Neural cell (in vitro differentiated cells): ENCODE data around the gene NAMPT. TPM values are rescaled to one million over a fixed set of nuclear protein-coding genes. Genes with fewer than 3 reads are reported as not detected.

Experiments used
- H2AFZ ChIP-seq: fragments of 200-600, 300-800 bp; sonication (generic), shearing (Covaris generic); 2 replicates; pipeline ENCODE4 v1.6.0; 2014; ENCODE audit warnings: low read depth, mild to moderate bottlenecking, antibody characterized with exemption, low read length, moderate library complexity
- H3F3A ChIP-seq: fragments of 200-600 bp; shearing (Covaris generic); 2 replicates; pipeline ENCODE4 v1.6.1; 2016; ENCODE audit warnings: mild to moderate bottlenecking, moderate library complexity, mixed read lengths, antibody characterized with exemption, low read length; ENCODE audit not compliant: insufficient read depth, poor library complexity, severe bottlenecking
- H3K27ac ChIP-seq: fragments of 200-600, 300-800 bp; sonication (generic), shearing (Covaris generic); 2 replicates; pipeline ENCODE4 v1.5.1; 2014; ENCODE audit warnings: mild to moderate bottlenecking, low read length, moderate library complexity
- H3K27me3 ChIP-seq: fragments of 300-800, 200-600 bp; sonication (generic), shearing (Covaris generic); 2 replicates; pipeline ENCODE4 v1.6.0; 2014; ENCODE audit warnings: mild to moderate bottlenecking, low read depth, low read length, moderate library complexity; ENCODE audit not compliant: insufficient read depth
- H3K36me3 ChIP-seq: fragments of 300-800, 200-600 bp; sonication (generic), shearing (Covaris generic); 2 replicates; pipeline ENCODE4 v1.5.1; 2014; ENCODE audit warnings: mild to moderate bottlenecking, antibody characterized with exemption, low read length, moderate library complexity; ENCODE audit not compliant: insufficient read depth
- H3K4me2 ChIP-seq: fragments of 300-800, 200-600 bp; sonication (generic), shearing (Covaris generic); 2 replicates; pipeline ENCODE4 v1.6.0; 2014; ENCODE audit warnings: mild to moderate bottlenecking, low read length
- H3K4me3 ChIP-seq: fragments of 300-800, 200-600 bp; sonication (generic), shearing (Covaris generic); 2 replicates; pipeline ENCODE4 v1.5.1; 2014; ENCODE audit warnings: mild to moderate bottlenecking, low read length, moderate library complexity
- H3K79me2 ChIP-seq: fragments of 200-600 bp; shearing (Covaris generic); replicated peaks from 2 replicates; pipeline ENCODE4 v1.6.0; 2014; ENCODE audit warnings: mild to moderate bottlenecking, low read length, moderate library complexity; ENCODE audit not compliant: insufficient read depth
- H3K9ac ChIP-seq: fragments of 300-800, 200-600 bp; sonication (generic), shearing (Covaris generic); 2 replicates; pipeline ENCODE4 v1.6.1; 2016; ENCODE audit warnings: mild to moderate bottlenecking, low read length, mixed read lengths
- H3K9me2 ChIP-seq: fragments of 200-600 bp; shearing (Covaris generic); 2 replicates; pipeline ENCODE4 v1.6.1; 2016; ENCODE audit warnings: mild to moderate bottlenecking, low read length, mixed read lengths; ENCODE audit not compliant: insufficient read depth
- H3K9me3 ChIP-seq: fragments of 200-600, 300-800 bp; sonication (generic), shearing (Covaris generic); 2 replicates; pipeline ENCODE4 v1.6.1; 2016; ENCODE audit warnings: mild to moderate bottlenecking, mixed run types, low read length, moderate library complexity, mixed read lengths
- H4K20me1 ChIP-seq: fragments of 200-600 bp; shearing (Covaris generic); 2 replicates; pipeline ENCODE4 v1.6.1; 2016; ENCODE audit warnings: mild to moderate bottlenecking, mixed run types; ENCODE audit not compliant: insufficient read depth
- CTCF ChIP-seq: fragments of 450-650 bp; IDR thresholded peaks from 2 replicates; pipeline ENCODE4 v1.5.1; 2014; ENCODE audit warnings: antibody characterized with exemption, mild to moderate bottlenecking, moderate library complexity; ENCODE audit not compliant: poor library complexity, severe bottlenecking
- EP300 ChIP-seq: fragments of 450-650 bp; conservative IDR thresholded peaks from 2 replicates; pipeline ENCODE4 v1.6.1; 2014; ENCODE audit warnings: antibody characterized with exemption, mild to moderate bottlenecking, moderate library complexity; ENCODE audit not compliant: poor library complexity, severe bottlenecking
- EZH2 ChIP-seq: fragments of 200-600, 300-800 bp; shearing (Covaris generic), sonication (generic); IDR thresholded peaks from 2 replicates; pipeline ENCODE4 v1.6.1; 2014; ENCODE audit warnings: antibody characterized with exemption, low read length, borderline replicate concordance, mild to moderate bottlenecking; ENCODE audit not compliant: insufficient read depth, poor library complexity, severe bottlenecking
- MXI1 ChIP-seq: fragments of 450-650 bp; conservative IDR thresholded peaks from 2 replicates; pipeline ENCODE4 v1.6.1; 2014; ENCODE audit warnings: antibody characterized with exemption, mild to moderate bottlenecking; ENCODE audit not compliant: poor library complexity, severe bottlenecking
- POLR2AphosphoS5 ChIP-seq: IDR thresholded peaks from 2 replicates; pipeline ENCODE4 v1.6.1; 2012
- RAD21 ChIP-seq: fragments of 450-650 bp; conservative IDR thresholded peaks from 2 replicates; pipeline ENCODE4 v1.6.1; 2014; ENCODE audit warnings: antibody characterized with exemption, mild to moderate bottlenecking, moderate library complexity
- REST ChIP-seq: IDR thresholded peaks from 2 replicates; pipeline ENCODE4 v1.6.1; 2012; ENCODE audit warnings: borderline replicate concordance
- SMC3 ChIP-seq: fragments of 450-650 bp; conservative IDR thresholded peaks from 2 replicates; pipeline ENCODE4 v1.6.1; 2014; ENCODE audit warnings: antibody characterized with exemption, mild to moderate bottlenecking, moderate library complexity; ENCODE audit not compliant: poor library complexity
- TAF1 ChIP-seq: IDR thresholded peaks from 2 replicates; pipeline ENCODE4 v1.6.1; 2012; ENCODE audit warnings: low read depth
- polyA plus RNA-seq: library from polyadenylated mRNA; depleted of rRNA; stranded (reverse); fragments of >200 nt; gene quantifications from 2 replicates; pipeline ENCODE4 v1.2.3, GENCODE V29; 2014

Gene NAMPT
- polyA plus RNA-seq, 1 donor from 2014 or later: 34.0 TPM

- no peaks in the 10 kb centered on the region for H4K20me1 ChIP-seq
- no peaks in the 10 kb centered on the region for H3K27me3 ChIP-seq
- H2AFZ ChIP-seq: no peak overlapping the region
- H3F3A ChIP-seq: no peaks in the 10 kb centered on the region
- no peaks in the 10 kb centered on the region for H3K9me2 ChIP-seq
- no peaks in the 10 kb centered on the region for H3K36me3 ChIP-seq
- no peak for TF ChIP-seq EZH2
- no peak for TF ChIP-seq EP300
- TF ChIP-seq RAD21: no peak
- TF ChIP-seq CTCF: no peak
- TF ChIP-seq MXI1: no peak
- no peak for TF ChIP-seq SMC3
- TF ChIP-seq POLR2AphosphoS5: no peak
- H3K9me3 ChIP-seq: no peaks in the 10 kb centered on the region
- H3K4me2 ChIP-seq: no peak overlapping the region
- no peak overlapping the region for H3K4me3 ChIP-seq
- H3K27ac ChIP-seq: no peak overlapping the region
- no peak overlapping the region for H3K9ac ChIP-seq
- H3K79me2 ChIP-seq: peaks cover 38% of the 10 kb centered on the region
Observed at GRCh38 chr7:106279425-106280197, 5.2 kb downstream of the NAMPT start.

GRCh38 chr7:106278695-106279094 is 6.1 kb downstream of the NAMPT start:
- Histone ChIP-seq H3K79me2 (peaks cover 38% of the 10 kb centered on the region), H3K27ac (no peak overlapping the region), H3K4me3 (no peak overlapping the region), H3K36me3 (no peaks in the 10 kb centered on the region), H3K9ac (no peak overlapping the region), H2AFZ (no peak overlapping the region), H3K9me2 (no peaks in the 10 kb centered on the region), H3K4me2 (no peak overlapping the region), H3K9me3 (no peaks in the 10 kb centered on the region), H4K20me1 (no peaks in the 10 kb centered on the region), H3K27me3 (no peaks in the 10 kb centered on the region), H3F3A (no peaks in the 10 kb centered on the region)
- TF ChIP-seq POLR2AphosphoS5: no peak
- TF ChIP-seq SMC3: no peak
- TF ChIP-seq CTCF: no peak
- no peak for TF ChIP-seq EP300
- TF ChIP-seq RAD21: no peak
- no peak for TF ChIP-seq REST
- no peak for TF ChIP-seq MXI1
- TF ChIP-seq EZH2: no peak
- TF ChIP-seq TAF1: no peak
